IMR-90 (cell line): ENCODE data around the gene RPL37. TPM values are rescaled to one million over a fixed set of nuclear protein-coding genes. Genes with fewer than 3 reads are reported as not detected.

Experiments
- ATAC-seq: fragments of 200-7000 bp; cut with Tn5 transposase; 2 replicates; pipeline ENCODE4 v1.9.1; 2020; ENCODE audit warnings: low read depth, mild to moderate bottlenecking, moderate library complexity
- BruUV-seq: library from RNA; stranded (reverse); fragments of 400-500 nt; replicated peaks from 2 replicates; lab custom pipeline; 2021; lab: Mats Ljungman, UMichigan
- CTCF ChIA-PET: fragments of 300-600 bp; formaldehyde crosslinking; extraction: SDS; loops from one replicate; lab custom pipeline; 2021; ENCODE audit warnings: antibody characterized with exemption; lab: Yijun Ruan, JAX
- POLR2A ChIA-PET: fragments of 300-600 bp; sonication (Branson Sonifier 250); formaldehyde crosslinking; loops from one replicate; lab custom pipeline; 2022; ENCODE audit warnings: antibody characterized with exemption; ENCODE audit not compliant: unreplicated experiment; lab: Charles Lee
- DNase-seq: peaks from one replicate; pipeline ENCODE4 v3.0.0; 2013
- H2AFZ ChIP-seq: replicated peaks from 2 replicates; pipeline ENCODE3; 2013; ENCODE audit warnings: low read length, mild to moderate bottlenecking; ENCODE audit not compliant: poor library complexity
- H2AK5ac ChIP-seq: 2 replicates; pipeline ENCODE4 v1.6.1; 2013; ENCODE audit warnings: low read depth, low read length, inconsistent platforms
- H2AK9ac ChIP-seq: replicated peaks from 2 replicates; pipeline ENCODE3; 2013; ENCODE audit warnings: mild to moderate bottlenecking, low read depth, low read length, moderate library complexity; ENCODE audit not compliant: poor library complexity
- H2BK120ac ChIP-seq: 2 replicates; pipeline ENCODE4 v1.6.1; 2013; ENCODE audit warnings: low read depth, low read length, inconsistent platforms
- H2BK15ac ChIP-seq: 3 replicates; pipeline ENCODE4 v1.6.1; 2013; ENCODE audit warnings: low read depth, low read length, inconsistent platforms
- H2BK20ac ChIP-seq: 2 replicates; pipeline ENCODE4 v1.6.1; 2013; ENCODE audit warnings: low read depth, mild to moderate bottlenecking, inconsistent platforms, low read length, moderate library complexity
- H2BK5ac ChIP-seq: 2 replicates; pipeline ENCODE4 v1.6.1; 2013; ENCODE audit warnings: mild to moderate bottlenecking, low read depth, low read length, inconsistent platforms; ENCODE audit not compliant: poor library complexity, severe bottlenecking
- H3K14ac ChIP-seq: replicated peaks from 2 replicates; pipeline ENCODE4 v1.6.1; 2013; ENCODE audit warnings: low read depth, low read length, inconsistent platforms
- H3K18ac ChIP-seq: 2 replicates; pipeline ENCODE4 v1.6.1; 2013; ENCODE audit warnings: low read depth, low read length, control low read depth
- H3K23ac ChIP-seq: 2 replicates; pipeline ENCODE4 v1.6.1; 2013; ENCODE audit warnings: low read depth, low read length, inconsistent platforms
- H3K27ac ChIP-seq: 2 replicates; pipeline ENCODE4 v1.5.1; 2013; ENCODE audit warnings: mild to moderate bottlenecking, control low read depth, low read length; ENCODE audit not compliant: insufficient read depth
- H3K27me3 ChIP-seq: 2 replicates; pipeline ENCODE4 v1.6.1; 2013; ENCODE audit warnings: low read length; ENCODE audit not compliant: control insufficient read depth, insufficient read depth
- H3K36me3 ChIP-seq: 2 replicates; pipeline ENCODE4 v1.6.1; 2013; ENCODE audit warnings: low read length, mixed read lengths; ENCODE audit not compliant: control insufficient read depth, insufficient read depth
- H3K4ac ChIP-seq: 2 replicates; pipeline ENCODE4 v1.6.1; 2013; ENCODE audit warnings: low read depth, low read length, inconsistent platforms
- H3K4me1 ChIP-seq: 2 replicates; pipeline ENCODE4 v1.6.1; 2013; ENCODE audit warnings: low read length, mixed read lengths; ENCODE audit not compliant: control insufficient read depth, insufficient read depth
- H3K4me2 ChIP-seq: 2 replicates; pipeline ENCODE4 v1.6.1; 2013; ENCODE audit warnings: low read depth, mild to moderate bottlenecking, control low read depth, low read length, moderate library complexity
- H3K4me3 ChIP-seq: 2 replicates; pipeline ENCODE4 v1.5.1; 2013; ENCODE audit warnings: low read depth, mild to moderate bottlenecking, control low read depth, low read length, moderate library complexity; ENCODE audit not compliant: insufficient read depth
- H3K56ac ChIP-seq: 2 replicates; pipeline ENCODE4 v1.6.1; 2013; ENCODE audit warnings: low read length, inconsistent platforms; ENCODE audit not compliant: insufficient read depth; ENCODE audit errors: extremely low read depth
- H3K79me1 ChIP-seq, 2 experiments: 2 replicates each; pipeline ENCODE4 v1.6.1; 2013; ENCODE audit warnings: low read length in 2 of 2, inconsistent platforms in 1 of 2, low read depth in 1 of 2
- H3K9ac ChIP-seq: 2 replicates; pipeline ENCODE4 v1.6.1; 2013; ENCODE audit warnings: low read depth, low read length, control low read depth
- H3K9me1 ChIP-seq: 2 replicates; pipeline ENCODE4 v1.6.1; 2013; ENCODE audit warnings: low read length, inconsistent platforms; ENCODE audit not compliant: insufficient read depth
- H3K9me3 ChIP-seq: 2 replicates; pipeline ENCODE4 v1.6.1; 2013; ENCODE audit warnings: low read length; ENCODE audit not compliant: control insufficient read depth, insufficient read depth
- H4K20me1 ChIP-seq: 2 replicates; pipeline ENCODE4 v1.6.1; 2013; ENCODE audit warnings: low read length, inconsistent platforms; ENCODE audit not compliant: insufficient read depth
- H4K5ac ChIP-seq: 2 replicates; pipeline ENCODE4 v1.6.1; 2013; ENCODE audit warnings: mild to moderate bottlenecking, low read depth, low read length, control low read depth
- H4K8ac ChIP-seq, 2 experiments: 2 replicates each; pipeline ENCODE4 v1.6.1; 2013; ENCODE audit warnings: low read depth in 2 of 2, low read length in 2 of 2, control low read depth in 1 of 2, inconsistent platforms in 1 of 2
- H4K91ac ChIP-seq: 2 replicates; pipeline ENCODE4 v1.6.1; 2013; ENCODE audit warnings: low read depth, low read length, inconsistent platforms; ENCODE audit not compliant: insufficient read depth
- BHLHE40 ChIP-seq: fragments of 150-350 bp; IDR thresholded peaks from 2 replicates; pipeline ENCODE4 v1.6.1; 2016; ENCODE audit warnings: mild to moderate bottlenecking, low read depth, low read length
- CHD1 ChIP-seq: IDR thresholded peaks from 2 replicates; pipeline ENCODE4 v1.6.1; 2012; ENCODE audit warnings: low read depth, low read length, improper control_type of control experiment
- CTCF ChIP-seq: conservative IDR thresholded peaks from 2 replicates; pipeline ENCODE4 v1.5.1; 2012; ENCODE audit warnings: mild to moderate bottlenecking, low read depth, low read length, improper control_type of control experiment
- MAFK ChIP-seq: IDR thresholded peaks from 2 replicates; pipeline ENCODE4 v1.6.1; 2012; ENCODE audit warnings: low read depth, low read length, improper control_type of control experiment
- MAZ ChIP-seq: IDR thresholded peaks from 2 replicates; pipeline ENCODE4 v1.6.1; 2012; ENCODE audit warnings: low read depth, mild to moderate bottlenecking, low read length, improper control_type of control experiment, moderate library complexity, borderline replicate concordance
- MXI1 ChIP-seq: IDR thresholded peaks from 2 replicates; pipeline ENCODE4 v1.6.1; 2012; ENCODE audit warnings: low read depth, mild to moderate bottlenecking, low read length, moderate library complexity, borderline replicate concordance
- POLR2A ChIP-seq: IDR thresholded peaks from 2 replicates; pipeline ENCODE4 v1.6.1; 2012; ENCODE audit warnings: mild to moderate bottlenecking, low read depth, low read length
- RAD21 ChIP-seq: IDR thresholded peaks from 2 replicates; pipeline ENCODE4 v1.6.1; 2012; ENCODE audit warnings: low read length, improper control_type of control experiment
- SMC3 ChIP-seq: fragments of 150-350 bp; IDR thresholded peaks from 2 replicates; pipeline ENCODE4 v1.6.1; 2016; ENCODE audit warnings: low read depth, mild to moderate bottlenecking, antibody characterized with exemption, low read length, moderate library complexity
- USF2 ChIP-seq: fragments of 150-350 bp; IDR thresholded peaks from 2 replicates; pipeline ENCODE4 v1.6.1; 2017; ENCODE audit warnings: mild to moderate bottlenecking, antibody characterized with exemption, low read length, low read depth
- WGBS, 2 experiments: methylation state at CpG; one replicate each; pipeline versions ENCODE4 v1.1.5 to v1.1.7; 2013; ENCODE audit warnings: missing lambda C conversion rate in 2 of 2; ENCODE audit not compliant: insufficient read length in 1 of 2; ENCODE audit errors: extremely low coverage in 2 of 2; 5-methylcytosine and 5-hydroxymethylcytosine counted together
- dilution Hi-C: fragments of 300-500 bp; cut with HindIII; formaldehyde crosslinking; loops from one replicate; pipeline ENCODE4 v1.14.3; 2018; ENCODE audit warnings: low sequenced_read_pairs; ENCODE audit not compliant: unreplicated experiment
- in situ Hi-C: fragments of 300-500 bp; cut with MboI; formaldehyde crosslinking; loops from 3 replicates; pipeline ENCODE4 v1.14.3; 2019; ENCODE audit warnings: low sequenced_read_pairs, inconsistent platforms, mixed read lengths
- intact Hi-C: fragments of 100-400 bp; cut with micrococcal nuclease; formaldehyde crosslinking; loops from 2 replicates; pipeline ENCODE4 v1.10.0; 2022
- polyA plus RNA-seq, 3 experiments: library from polyadenylated mRNA; depleted of rRNA; stranded (reverse); fragments of >200 nt; gene quantifications; 2 replicates each; pipeline ENCODE4 v1.2.3, GENCODE V29; 2012; ENCODE audit warnings: low replicate concordance in 1 of 3
- total RNA-seq: library from RNA; depleted of rRNA; stranded (reverse); fragments of >200 nt; gene quantifications from 2 replicates; pipeline ENCODE4 v1.2.3, GENCODE V29; 2012

The RPL37 gene
- total and polyA plus RNA-seq, 2 of the 4 experiments (the other 2 are of a cell fraction) = 35.3 to 294 TPM

- DNase-seq (peak; percentile 83), ATAC-seq (peak; percentile 93)
- peak within 1 kb of the TSS; percentile 66 to 97 for H4K8ac ChIP-seq
- peaks cover 2% of the 10 kb centered on the region; the same call in 1 of the 2 replicates for H3K4me1 ChIP-seq
- H3K79me1 ChIP-seq = peaks cover 0 to 30% of the 10 kb centered on the region in 2 experiments; a peak in 2 of 4 replicates
- in situ Hi-C loops (no loop called here), dilution Hi-C loops (no loop called here), intact Hi-C loops (no loop called here)
- peak within 1 kb of the TSS; percentile 96 for H3K4me2 ChIP-seq
- peak within 1 kb of the TSS; percentile 86 for H2BK120ac ChIP-seq
- H3K9ac ChIP-seq = peak within 1 kb of the TSS; percentile 100
- H3K27me3 ChIP-seq = no peaks in the 10 kb centered on the region
- H2BK5ac ChIP-seq = peak within 1 kb of the TSS; percentile 93
- peak within 1 kb of the TSS; percentile 98 for H3K14ac ChIP-seq
- H3K4me3 ChIP-seq = peak within 1 kb of the TSS; percentile 98
- peak within 1 kb of the TSS; percentile 95 for H3K18ac ChIP-seq
- peaks cover 40% of the 10 kb centered on the region for H4K20me1 ChIP-seq
- peak within 1 kb of the TSS; percentile 87 for H4K91ac ChIP-seq
- peaks cover 3% of the 10 kb centered on the region; the same call in 1 of the 2 replicates for H3K9me1 ChIP-seq
- peak within 1 kb of the TSS; percentile 97 for H2AFZ ChIP-seq
- H3K23ac ChIP-seq = peak within 1 kb of the TSS; percentile 99
- H2AK5ac ChIP-seq = peak within 1 kb of the TSS; percentile 80
- peak within 1 kb of the TSS; percentile 97 for H3K56ac ChIP-seq
- peak; percentile 18; the same call in 1 of the 2 replicates for TF ChIP-seq BHLHE40
- TF ChIP-seq RAD21 = peak; percentile 46
- TF ChIP-seq MAFK = no peak
- no peak for TF ChIP-seq CHD1
- TF ChIP-seq MXI1 = peak; percentile 53; the same call in 1 of the 2 replicates
- TF ChIP-seq SMC3 = peak; percentile 28
- peak; percentile 70; the same call in 1 of the 2 replicates for TF ChIP-seq MAZ
- TF ChIP-seq POLR2A = peak; percentile 74; the same call in 1 of the 2 replicates
- TF ChIP-seq USF2 = no peak
- TF ChIP-seq CTCF = peak; percentile 73
- H2AK9ac ChIP-seq = peak within 1 kb of the TSS; percentile 90
- CTCF ChIA-PET = interaction anchor here (0.6 to 1.2 kb wide), 4 partner anchors 10 to 49 kb away, joined by 3 to 5 read pairs (median 3); no protein-coding TSS in a partner anchor
- whole genome bisulfite sequencing, 2 experiments = 0% methylated on average over 11 of the region's 70 CpGs; no CpG with 5 or more reads in 1 of the 2 experiments
- H3K36me3 ChIP-seq = peaks cover 2% of the 10 kb centered on the region
- H3K4ac ChIP-seq = peak within 1 kb of the TSS; percentile 96
- peak within 1 kb of the TSS; percentile 64; the same call in 1 of the 3 replicates for H2BK15ac ChIP-seq
- BruUV-seq = TSS peak; percentile 95
- H3K27ac ChIP-seq = peak within 1 kb of the TSS; percentile 100
- H2BK20ac ChIP-seq = peak within 1 kb of the TSS; percentile 92
- no peaks in the 10 kb centered on the region for H3K9me3 ChIP-seq
- peak within 1 kb of the TSS; percentile 89 for H4K5ac ChIP-seq
- POLR2A ChIA-PET = interaction anchor here (0.6 to 0.8 kb wide), 4 partner anchors 43 to 847 kb away, joined by 3 to 28 read pairs (median 6); partner anchors contain the start of gene CARD6
Measured at GRCh38 chr5:40798012-40798800, 36.8 kb downstream of the RPL37 start, which contains the start of gene PRKAA1. Gene PRKAA1 (minus strand): TSS chr5:40798374. CDS start chr5:40798189, 185 bp downstream.
